Stimulated activated CD4-positive, alpha-beta T cell treated with anti-CD3 and anti-CD28 coated beads, Interleukin-2, amount 100 ng/mL, for 48 hours (primary cell): ENCODE measurements around the gene NKAIN2.
"Not testable (repeated sequence)": the region's sequence is repeated elsewhere in the genome, so short reads cannot be mapped to it uniquely, and the experiment has no call there.

Experiments used
- DNase-seq, 2 donors: peaks; one replicate each; pipeline ENCODE4 v3.0.0-alpha.2; 2020

NKAIN2 gene

DNA sequence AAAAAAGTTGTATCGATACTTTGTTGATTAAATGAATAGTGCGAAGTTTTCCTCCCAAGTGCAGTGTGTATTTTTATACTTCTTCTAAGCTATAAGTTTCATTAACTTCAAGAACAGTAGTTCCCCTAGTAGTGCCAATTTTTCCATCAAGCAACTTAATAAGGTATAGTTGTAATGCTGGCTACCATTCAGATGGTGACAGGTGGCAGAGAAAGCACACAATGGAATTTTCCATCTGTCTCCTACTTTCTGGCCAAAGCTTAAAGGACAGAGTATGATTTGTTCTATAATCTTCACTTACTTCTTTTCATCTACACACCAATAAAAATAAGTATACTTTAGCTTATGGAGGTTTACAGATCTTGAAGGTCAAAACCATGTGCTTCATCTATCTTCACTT, 431.1 kb downstream of the NKAIN2 start:
- no peak for DNase-seq

GRCh38 chr6:124237911-124238310, 434.2 kb downstream of the NKAIN2 start:
- no peak for DNase-seq

DNA sequence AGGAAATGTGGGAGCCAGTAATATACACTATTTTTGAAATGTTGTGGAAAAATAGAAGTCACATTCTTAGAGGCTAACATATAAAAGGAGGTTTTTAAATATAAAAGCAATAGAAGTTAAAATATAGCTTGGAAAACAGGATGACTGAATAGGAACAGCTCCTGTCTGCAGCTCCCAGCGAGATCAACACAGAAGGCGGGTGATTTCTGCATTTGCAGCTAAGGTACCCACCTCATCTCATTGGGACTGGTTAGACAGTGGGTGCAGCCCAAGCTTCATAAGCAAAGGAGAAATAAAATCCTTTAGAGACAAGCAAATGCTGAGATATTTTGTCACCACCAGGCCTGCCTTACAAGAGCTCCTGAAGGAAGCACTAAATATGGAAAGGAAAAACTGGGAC, 434.7 kb downstream of the NKAIN2 start:
- not testable (repeated sequence) for DNase-seq

GRCh38 chr6:124254941-124255685, 451.4 kb downstream of the NKAIN2 start:
- no peak for DNase-seq

GRCh38 chr6:124260337-124260736, 456.7 kb downstream of the NKAIN2 start:
- DNase-seq = no peak

GRCh38 chr6:124269733-124270132, 466.1 kb downstream of the NKAIN2 start:
- no peak for DNase-seq

GRCh38 chr6:124273701-124274100, 470.0 kb downstream of the NKAIN2 start:
- no peak for DNase-seq

- DNase-seq = no peak
These were observed 478.9 kb downstream of the NKAIN2 start for GRCh38 chr6:124282541-124282940.

DNA sequence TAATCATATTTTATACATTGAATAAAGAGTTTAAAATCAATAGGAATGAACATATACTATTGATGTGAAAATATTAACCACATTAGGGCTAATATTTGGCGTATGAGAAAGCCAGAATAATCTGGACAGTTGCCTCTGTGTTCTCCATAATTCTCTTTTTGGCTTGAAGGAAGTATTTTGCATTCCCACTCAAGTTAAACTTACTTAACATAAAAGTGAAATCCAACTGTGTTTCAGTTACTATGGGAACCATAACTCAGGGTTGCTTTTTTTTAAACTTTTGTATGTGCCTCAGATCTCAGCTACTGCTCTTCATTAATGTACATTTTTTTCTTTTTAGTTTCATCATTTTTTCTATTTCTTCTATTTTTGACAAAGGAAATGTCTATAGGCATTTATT, 479.8 kb downstream of the NKAIN2 start:
- no peak for DNase-seq

DNA sequence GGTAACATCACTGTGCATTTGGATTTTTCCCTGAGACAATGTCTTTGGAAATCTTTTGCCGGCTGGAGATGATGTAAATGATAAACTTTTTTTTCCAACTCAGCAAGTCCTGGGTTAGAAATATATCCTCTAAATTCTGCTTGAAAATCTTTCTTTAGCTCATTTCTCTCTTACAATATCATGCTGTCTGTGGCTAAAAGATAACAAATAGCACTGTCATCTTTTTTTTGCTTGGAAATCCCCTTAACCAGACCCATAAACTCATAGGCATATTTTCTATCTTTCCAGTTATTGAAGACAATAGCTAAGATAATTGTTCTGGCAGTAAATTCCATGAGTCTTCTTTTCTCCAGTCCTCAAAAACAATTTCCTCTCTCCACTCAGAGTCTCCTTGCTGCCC, 481.5 kb downstream of the NKAIN2 start:
- DNase-seq = no peak

GRCh38 chr6:124294574-124295200, 491.0 kb downstream of the NKAIN2 start:
- DNase-seq = no peak

GRCh38 chr6:124297507-124297906, 493.8 kb downstream of the NKAIN2 start:
- no peak for DNase-seq

GRCh38 chr6:124298730-124299129, 495.1 kb downstream of the NKAIN2 start:
- DNase-seq = no peak

DNA sequence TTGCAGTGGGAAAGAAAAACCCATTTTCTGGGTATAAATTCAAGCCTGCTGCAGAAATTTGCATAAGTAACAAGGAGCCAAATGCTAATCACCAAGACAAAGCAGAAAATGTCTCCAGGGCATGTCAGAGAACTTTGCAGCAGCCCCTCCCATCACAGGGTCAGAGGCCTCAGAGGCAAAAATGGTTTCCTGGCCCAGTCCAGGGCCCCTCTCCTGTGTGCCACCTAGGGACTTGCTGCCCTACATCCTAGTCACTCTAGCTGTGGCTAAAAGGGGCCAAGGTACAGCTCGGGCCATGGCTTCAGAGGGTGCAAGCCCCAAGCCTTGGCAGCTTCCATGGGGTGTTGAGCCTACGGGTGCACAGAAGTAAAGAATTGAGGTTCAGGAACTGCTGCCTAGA, 497.2 kb downstream of the NKAIN2 start:
- not testable (repeated sequence) for DNase-seq

DNA sequence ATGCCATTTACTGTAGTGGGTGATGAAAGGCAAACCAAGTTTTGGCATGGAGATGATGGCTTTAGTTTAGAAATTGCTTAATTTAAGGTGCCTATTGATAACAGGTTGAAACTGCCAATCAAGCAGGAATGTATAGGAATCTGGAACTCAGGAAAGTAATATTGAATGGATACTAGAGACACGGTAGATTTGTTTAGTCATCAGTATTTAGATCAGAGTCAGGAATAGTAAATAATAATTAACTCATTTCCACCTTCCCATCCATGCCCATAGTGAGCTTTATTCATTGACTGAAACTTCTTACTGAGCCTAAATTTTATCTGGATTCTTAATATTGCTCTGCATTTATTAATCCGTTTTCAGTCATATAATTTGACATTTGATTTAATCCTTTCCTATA, 500.3 kb downstream of the NKAIN2 start:
- no peak for DNase-seq

GRCh38 chr6:124310139-124310538, 506.5 kb downstream of the NKAIN2 start:
- no peak for DNase-seq

GRCh38 chr6:124319410-124319809, 515.7 kb downstream of the NKAIN2 start:
- no peak for DNase-seq

DNA sequence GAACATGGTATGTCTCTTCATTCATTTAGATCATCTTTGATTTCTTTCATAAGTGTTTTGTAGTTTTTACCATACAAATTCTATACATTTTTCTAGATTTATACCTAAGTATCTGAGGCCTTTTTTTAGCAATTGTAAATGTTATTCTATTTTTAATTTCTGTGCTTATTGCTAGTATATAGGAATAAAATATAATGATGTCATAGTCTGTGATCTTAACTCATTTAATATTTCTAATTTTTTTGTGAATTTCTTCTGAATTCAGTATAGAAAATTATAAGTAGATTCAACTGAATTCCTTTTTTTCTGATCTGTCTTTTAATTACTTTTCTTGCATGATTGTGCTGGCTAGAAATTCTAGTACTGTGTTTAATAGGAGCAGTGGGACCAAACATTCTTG, 520.6 kb downstream of the NKAIN2 start:
- no peak for DNase-seq

- DNase-seq = no peak
These were observed 526.5 kb downstream of the NKAIN2 start for GRCh38 chr6:124330197-124330596.

DNA sequence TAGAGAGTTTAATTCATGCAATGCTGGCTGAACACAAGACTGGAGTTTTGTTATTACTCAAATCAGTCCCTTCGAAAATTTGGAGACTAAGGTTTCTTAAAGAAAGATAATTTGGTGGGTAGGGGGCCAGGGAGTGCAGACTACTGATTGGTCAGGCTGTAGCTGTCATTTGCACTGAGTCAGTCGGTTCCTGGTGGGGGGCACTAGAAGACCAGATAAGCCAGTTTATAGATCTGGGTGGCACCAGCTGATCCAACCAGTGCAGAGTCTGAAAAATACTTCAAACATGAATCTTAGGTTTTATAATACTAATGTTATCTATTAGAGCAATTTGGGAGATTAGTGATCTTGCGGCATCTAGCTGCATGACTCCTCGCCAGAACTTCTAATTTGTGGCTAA, 530.7 kb downstream of the NKAIN2 start:
- no peak for DNase-seq

GRCh38 chr6:124339610-124340334, 536.1 kb downstream of the NKAIN2 start:
- DNase-seq = no peak

DNA sequence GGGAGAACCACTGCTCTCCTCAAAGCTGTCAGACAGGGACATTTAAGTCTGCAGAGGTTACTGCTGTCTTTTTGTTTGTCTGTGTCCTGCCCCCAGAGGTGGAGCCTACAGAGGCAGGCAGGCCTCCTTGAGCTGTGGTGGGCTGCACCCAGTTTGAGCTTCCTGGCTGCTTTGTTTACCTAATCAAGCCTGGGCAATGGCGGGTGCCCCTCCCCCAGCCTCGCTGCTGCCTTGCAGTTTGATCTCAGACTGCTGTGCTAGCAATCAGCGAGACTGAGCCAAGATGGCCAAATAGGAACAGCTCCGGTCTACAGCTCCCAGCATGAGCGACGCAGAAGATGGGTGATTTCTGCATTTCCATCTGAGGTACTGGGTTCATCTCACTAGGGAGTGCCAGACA, 544.7 kb downstream of the NKAIN2 start:
- DNase-seq = not testable (repeated sequence)

- DNase-seq = no peak
These were observed 551.5 kb downstream of the NKAIN2 start for GRCh38 chr6:124355146-124355545.

- no peak for DNase-seq
These were observed 552.7 kb downstream of the NKAIN2 start for GRCh38 chr6:124356276-124356810.
